Muscle of back (tissue), 13 donors: ENCODE results near the gene PLA2G7. TPM values are rescaled to one million over a fixed set of nuclear protein-coding genes. Genes with fewer than 3 reads are reported as not detected.
"Not testable (repeated sequence)": the region's sequence is repeated elsewhere in the genome, so short reads cannot be mapped to it uniquely, and the experiment has no call there.

Source experiments
- DNase-seq, 3 donors: peaks; one replicate each; pipeline versions ENCODE4 v3.0.0 to v3.0.0-alpha.2; 2013
- long read RNA-seq, 9 donors: transcript quantifications; one replicate each; lab custom pipeline, GENCODE V29; 2026
- polyA plus RNA-seq, 10 donors: library from polyadenylated mRNA; unstranded; fragments of 120-200 nt; gene quantifications; one replicate each; pipeline ENCODE4 v1.2.1, GENCODE V29; 2013; ENCODE audit not compliant: insufficient read length in 10 of 10

PLA2G7 gene
- polyA plus RNA-seq = 1 to 10 TPM; 1.5 to 2.7 (median 1.8) TPM
- long read RNA-seq, donor 1 = 0 reads
- long read RNA-seq, donor 2 = 0 reads
- long read RNA-seq, donor 3 = 0 reads
- long read RNA-seq, donor 4 = 0 reads
- long read RNA-seq, donor 5 = 0 reads
- long read RNA-seq, donor 6 = 0 reads
- long read RNA-seq, donor 7 = 0 reads
- long read RNA-seq, donor 8 = 0 reads
- long read RNA-seq, donor 9 = 0 reads

GRCh38 chr6:46734867-46735719, at the start of gene PLA2G7:
Gene PLA2G7 (minus strand): TSS chr6:46735375. CDS start chr6:46722891, 12,484 bp downstream.
- DNase-seq = peak in 2 of 3 donors; percentile 58 to 86

- no peak for DNase-seq
Observed at GRCh38 chr6:46784535-46784934, 49.4 kb upstream of the PLA2G7 start.

GRCh38 chr6:46781478-46782378, 46.6 kb upstream of the PLA2G7 start:
- DNase-seq = peak; percentile 68 to 81 (median 72)

GRCh38 chr6:46777476-46778346, 42.5 kb upstream of the PLA2G7 start:
- DNase-seq = no peak

GRCh38 chr6:46776070-46776712, 41.0 kb upstream of the PLA2G7 start:
- no peak for DNase-seq

- DNase-seq = not testable (repeated sequence)
Observed at GRCh38 chr6:46774736-46775135, 39.6 kb upstream of the PLA2G7 start.

GRCh38 chr6:46773201-46773855, 38.2 kb upstream of the PLA2G7 start:
- DNase-seq = no peak

- DNase-seq = peak in 1 of 3 donors; percentile 31
Observed at GRCh38 chr6:46772762-46773161, 37.6 kb upstream of the PLA2G7 start.

- DNase-seq = no peak
Observed at GRCh38 chr6:46772016-46772415, 36.8 kb upstream of the PLA2G7 start.

GRCh38 chr6:46764961-46765360, 29.8 kb upstream of the PLA2G7 start:
- DNase-seq = no peak

- not testable (repeated sequence) for DNase-seq
Observed at GRCh38 chr6:46764280-46764679, 29.1 kb upstream of the PLA2G7 start.

GRCh38 chr6:46763466-46763865, 28.3 kb upstream of the PLA2G7 start:
- DNase-seq = no peak

- no peak for DNase-seq
Observed at GRCh38 chr6:46760925-46761324, 25.8 kb upstream of the PLA2G7 start.

GRCh38 chr6:46758960-46759753, 24.0 kb upstream of the PLA2G7 start:
- no peak for DNase-seq

GRCh38 chr6:46757214-46757596, 22.0 kb upstream of the PLA2G7 start:
- peak in 1 of 3 donors; percentile 44 for DNase-seq

GRCh38 chr6:46756469-46757213, 21.5 kb upstream of the PLA2G7 start:
- DNase-seq = peak in 1 of 3 donors; percentile 73

- DNase-seq = no peak
Observed at GRCh38 chr6:46755865-46756264, 20.7 kb upstream of the PLA2G7 start.

GRCh38 chr6:46751658-46752057, 16.5 kb upstream of the PLA2G7 start:
- no peak for DNase-seq
